MV-4-11 (cell line): Measurements from ENCODE around the gene MAPT.

Source experiments
- DNase-seq: peaks from one replicate; lab custom pipeline; 2025; lab: John Stamatoyannopoulos, UW

Gene MAPT

DNA sequence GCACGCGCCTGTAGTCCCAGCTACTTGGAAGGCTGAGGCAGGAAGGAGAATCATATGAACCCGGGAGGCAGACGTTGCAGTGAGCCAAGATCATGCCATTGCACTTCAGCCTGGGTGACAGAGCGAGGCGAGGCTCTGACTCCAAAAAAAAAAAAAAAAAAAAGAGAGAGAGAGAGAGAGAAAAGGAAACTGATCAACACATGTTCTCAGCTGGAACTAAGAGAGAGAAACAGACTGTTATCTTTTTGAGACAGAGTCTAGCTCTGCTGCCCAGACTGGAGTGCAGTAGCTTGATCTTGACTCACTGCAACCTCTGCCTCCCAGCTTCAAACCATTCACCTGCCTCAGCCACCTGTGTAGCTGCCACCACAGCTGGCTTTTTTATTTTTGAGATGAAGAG is 165.1 kb downstream of the MAPT start:
- no peak for DNase-seq

DNA sequence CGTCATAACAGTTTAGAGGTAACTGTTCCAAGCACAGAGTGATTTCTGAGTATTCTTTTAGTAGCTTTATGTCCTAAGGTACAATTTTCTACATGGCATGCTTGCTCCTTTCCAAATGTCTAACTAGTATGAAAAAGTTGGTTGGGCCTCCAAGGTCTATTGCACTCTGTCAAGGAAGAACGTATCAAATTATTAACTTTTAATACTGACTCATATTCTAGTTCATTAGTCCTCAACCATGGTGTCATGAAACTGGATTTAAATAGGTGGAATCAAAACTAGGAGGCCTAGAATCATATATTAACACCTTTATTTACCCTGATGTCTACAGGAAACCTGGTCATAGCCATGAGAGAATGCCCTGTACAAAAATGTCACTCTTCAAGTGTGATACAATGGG is 166.1 kb downstream of the MAPT start:
- no peak for DNase-seq

DNA sequence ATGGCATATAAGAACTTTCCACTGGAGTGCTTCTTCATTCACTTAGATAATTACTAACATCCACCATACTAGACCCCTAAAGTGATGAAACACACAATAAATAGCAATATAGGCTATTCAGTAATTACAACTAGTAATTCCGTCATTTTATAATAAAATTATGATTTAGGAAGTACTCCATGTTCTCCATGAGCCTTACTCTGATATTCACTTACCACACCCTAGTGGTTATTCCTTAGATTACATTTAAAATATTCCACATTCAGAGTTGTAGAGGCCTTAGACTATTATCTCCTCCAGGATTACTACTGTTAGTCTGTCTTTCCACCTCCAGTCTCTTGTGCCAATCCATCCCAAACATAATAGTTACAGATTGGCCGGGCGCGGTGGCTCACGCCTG is 167.1 kb downstream of the MAPT start:
- DNase-seq = no peak

DNA sequence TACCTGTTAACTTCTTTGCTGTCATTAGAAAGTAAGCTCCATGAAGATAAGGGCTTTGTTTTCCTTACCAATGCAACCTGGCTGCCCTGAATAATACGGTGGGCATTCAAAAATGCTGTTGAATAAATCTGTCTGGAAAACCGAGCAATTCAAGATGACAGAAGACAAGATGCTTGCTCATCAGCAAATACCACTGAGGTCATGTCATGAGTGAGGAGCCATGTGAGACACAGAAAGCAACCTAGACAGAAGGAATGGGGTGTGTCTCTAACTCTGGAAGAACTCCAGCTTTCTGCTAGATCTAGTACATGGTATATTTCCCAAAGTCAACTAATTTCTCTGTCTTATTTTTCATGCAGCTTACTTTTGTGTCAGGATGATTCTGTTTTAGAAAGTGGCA is 168.9 kb downstream of the MAPT start:
- no peak for DNase-seq

DNA sequence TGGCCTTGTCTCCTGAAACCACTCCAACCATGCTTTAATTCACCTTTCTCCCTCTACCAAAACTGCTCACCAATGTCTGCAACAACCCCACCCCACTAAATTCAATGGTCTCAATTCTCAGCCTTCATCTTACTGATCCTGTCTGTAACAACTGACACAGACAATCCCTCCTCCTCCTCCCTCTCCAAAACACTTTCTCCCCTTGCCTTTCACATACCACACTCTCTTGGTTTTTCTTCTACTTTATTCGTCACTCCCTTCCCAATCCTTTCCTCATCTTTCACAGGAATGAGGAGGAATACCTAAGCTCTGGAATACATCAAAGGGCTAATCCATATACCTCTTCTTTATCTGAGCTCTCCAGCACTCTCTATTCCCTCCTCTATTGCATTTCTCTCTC is 170.1 kb downstream of the MAPT start:
- no peak for DNase-seq

DNA sequence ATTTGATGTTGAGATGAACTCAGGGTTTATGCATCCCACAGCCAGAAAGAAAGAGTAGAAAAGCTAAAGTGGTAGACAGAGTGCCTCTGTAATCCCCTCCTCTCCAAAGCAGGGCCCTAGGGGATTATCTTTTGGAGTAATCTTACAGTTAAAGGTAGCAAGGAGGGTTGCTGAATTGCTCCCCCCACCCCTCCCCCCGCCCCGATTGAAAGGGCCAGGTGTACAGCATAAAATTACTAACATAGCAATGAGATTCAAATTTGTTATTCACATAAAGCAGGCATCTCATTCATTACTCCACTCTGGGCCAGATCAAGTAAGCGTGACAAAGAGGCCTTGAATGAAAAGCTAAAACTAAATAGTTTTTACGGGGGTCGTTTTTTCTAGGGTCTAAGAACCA is 177.4 kb downstream of the MAPT start:
- DNase-seq = no peak

DNA sequence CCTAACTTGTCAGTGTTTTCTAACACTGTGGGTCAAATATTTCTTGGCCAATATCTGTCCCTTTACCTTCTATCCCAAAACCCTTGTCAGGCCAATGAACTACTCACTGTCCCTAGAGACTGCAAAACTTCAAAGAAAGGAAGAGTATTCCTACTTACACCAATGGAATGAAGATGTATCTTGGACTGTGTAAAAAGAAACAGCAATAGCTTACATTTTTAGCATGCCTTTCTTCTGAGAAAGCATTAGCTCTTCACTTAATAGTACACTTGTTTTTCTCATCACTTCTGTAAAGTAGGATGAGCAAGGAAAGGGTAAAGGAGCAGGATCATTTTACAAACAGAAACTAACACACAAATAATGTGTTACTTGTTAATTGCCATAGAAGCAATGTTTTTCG is 178.6 kb downstream of the MAPT start:
- no peak for DNase-seq

DNA sequence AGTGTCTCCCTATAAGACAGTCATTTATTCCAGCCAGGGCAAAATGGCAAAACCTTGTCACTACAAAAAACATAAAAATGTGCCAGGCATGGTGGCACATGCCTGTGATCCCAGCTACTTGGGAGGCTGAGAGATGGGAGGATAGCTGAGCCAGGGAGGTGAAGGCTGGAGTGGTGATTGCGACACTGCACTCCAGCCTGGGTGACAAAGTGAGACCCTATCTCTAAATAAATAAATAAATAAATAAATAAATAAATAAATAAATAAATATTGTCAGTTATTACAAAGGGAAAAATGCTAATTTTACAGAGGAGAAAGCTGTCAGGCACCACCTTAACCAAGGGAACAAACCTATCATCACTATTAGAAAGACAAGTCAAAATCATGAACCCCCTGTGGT is 180.2 kb downstream of the MAPT start:
- DNase-seq = no peak
